HG03280 (cell line): ENCODE measurements around the gene INTS6.
A peak's percentile ranks its signal among the peaks of the same experiment; 100 is the strongest.
"Not testable (repeated sequence)": the region's sequence is repeated elsewhere in the genome, so short reads cannot be mapped to it uniquely, and the experiment has no call there.

Experiments used
- ATAC-seq: cut with Tn5 transposase; IDR thresholded peaks from one replicate; pipeline ENCODE4 v1.9.1; 2021; ENCODE audit warnings: mild to moderate bottlenecking, moderate library complexity; ENCODE audit not compliant: unreplicated experiment

INTS6 gene

DNA sequence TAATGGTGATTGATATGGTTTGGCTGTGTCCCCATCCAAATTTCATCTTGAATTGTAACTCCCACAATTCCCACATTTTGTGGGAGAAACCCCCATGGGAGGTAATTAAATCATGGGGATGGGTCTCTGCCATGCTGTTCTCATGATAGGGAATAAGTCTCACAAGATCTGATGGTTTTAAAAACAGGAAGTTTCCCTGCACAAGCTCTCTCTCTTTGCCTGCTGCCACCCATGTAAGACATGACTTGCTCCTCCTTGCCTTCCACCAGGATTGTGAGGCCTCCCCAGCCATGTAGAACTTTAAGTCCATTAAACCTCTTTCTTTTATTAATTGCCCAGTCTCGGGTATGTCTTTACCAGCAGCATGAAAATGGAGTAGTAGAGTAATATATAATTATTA is 37.5 kb downstream of the INTS6 start:
- not testable (repeated sequence) for ATAC-seq

DNA sequence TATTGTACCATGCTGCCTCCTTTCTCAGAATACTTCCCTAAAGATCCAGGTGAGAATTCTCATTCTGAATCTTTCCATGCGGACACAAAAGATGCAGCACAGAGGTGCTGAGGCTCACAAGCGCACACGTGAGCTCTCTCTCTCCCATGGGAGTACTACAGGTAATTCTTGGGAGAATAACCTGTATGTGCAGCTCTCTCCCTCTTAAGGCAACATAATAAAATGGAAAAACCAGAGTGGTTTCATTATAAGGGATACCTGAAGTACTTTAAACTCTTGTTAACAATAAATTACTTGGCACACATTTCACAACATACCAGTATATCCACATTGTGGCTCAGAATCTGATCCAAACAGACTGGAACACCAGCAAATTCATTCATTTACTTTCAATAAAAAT is 40.4 kb downstream of the INTS6 start:
- no peak for ATAC-seq

DNA sequence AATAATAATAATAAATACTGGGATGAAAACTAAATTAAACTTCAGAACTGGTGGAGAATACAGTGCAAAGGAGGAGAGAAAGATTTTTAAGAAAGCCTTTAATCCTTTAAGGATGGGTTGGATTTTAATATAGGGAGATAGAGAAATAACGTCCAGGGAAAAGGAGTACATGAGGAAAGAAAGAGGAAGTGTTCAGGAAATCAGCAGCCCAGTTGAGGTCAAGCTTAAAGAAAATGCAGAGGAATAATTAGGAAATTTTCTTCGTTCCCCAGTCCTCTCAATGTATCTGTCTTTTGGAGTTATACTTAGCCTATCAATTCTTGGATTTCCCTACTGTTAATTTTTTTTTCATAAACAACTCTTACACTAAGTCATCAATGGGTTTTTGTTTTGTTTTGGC is 47.7 kb downstream of the INTS6 start:
- ATAC-seq: no peak

DNA sequence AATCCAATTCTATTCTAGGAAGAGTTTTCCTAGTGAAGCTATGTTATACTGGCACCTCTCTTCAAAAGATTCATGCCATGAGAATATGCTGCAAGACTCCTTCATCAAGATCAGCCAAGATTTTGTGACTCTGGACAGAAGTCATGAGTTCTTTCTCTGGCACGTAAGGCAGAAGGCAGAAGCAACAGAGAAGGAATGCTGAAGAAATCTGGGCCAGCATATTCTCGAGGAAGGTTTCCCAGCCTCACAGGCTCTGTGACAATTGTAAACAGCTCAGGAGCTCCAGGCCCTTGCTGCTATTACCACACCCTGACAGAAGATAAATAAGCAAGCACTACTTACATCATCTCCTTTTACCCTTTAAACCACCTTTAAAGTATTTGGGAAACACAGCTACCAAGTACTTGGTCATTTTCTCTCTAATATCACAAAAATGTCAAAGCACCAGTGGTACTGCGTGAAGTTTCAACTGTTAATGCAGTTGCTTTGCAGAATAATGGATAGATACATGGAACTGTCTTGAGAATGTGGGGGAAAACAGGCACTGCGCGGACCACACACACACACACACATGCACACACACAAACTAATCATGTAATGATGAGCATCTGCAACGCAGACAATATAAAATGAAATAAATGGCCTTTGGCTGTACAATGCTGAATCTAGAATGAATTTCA is 55.4 kb downstream of the INTS6 start:
- no peak for ATAC-seq

DNA sequence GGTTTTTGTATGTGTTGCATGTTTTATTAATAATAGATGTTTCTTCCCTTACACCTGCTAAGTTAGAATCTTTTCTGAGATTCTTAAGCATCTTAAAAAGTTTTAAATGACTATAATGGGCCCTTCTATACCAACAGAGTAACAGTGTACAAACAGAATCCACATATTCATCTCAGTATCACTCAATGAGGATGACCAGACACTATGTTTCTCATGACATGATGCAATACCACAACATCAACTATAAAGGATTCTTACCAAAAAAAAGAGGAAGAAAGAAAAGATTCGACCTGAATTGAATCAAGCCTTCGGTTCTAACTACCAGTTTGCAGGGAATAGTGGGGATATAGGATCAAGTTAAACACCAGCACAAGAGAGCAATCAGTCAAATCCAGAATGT is 56.5 kb downstream of the INTS6 start:
- ATAC-seq: peak; percentile 74

DNA sequence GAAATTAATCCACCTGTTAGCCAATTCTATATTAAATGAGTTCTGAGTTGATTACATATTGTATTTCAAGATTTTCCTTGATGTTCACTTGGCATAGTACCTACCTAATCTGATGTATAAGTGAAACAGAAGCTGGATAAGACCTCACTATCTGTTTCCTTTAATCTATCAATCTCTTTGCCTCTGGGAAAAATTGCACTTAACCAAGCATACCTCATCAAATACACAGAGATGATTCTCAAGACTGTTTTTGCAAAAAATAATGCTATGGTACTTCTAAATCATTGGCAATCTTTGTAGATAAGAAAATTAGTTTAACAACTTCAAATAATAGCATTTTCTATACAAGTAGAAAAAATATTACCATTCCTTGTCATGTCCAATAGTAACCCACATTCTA is 58.1 kb downstream of the INTS6 start:
- ATAC-seq: no peak

DNA sequence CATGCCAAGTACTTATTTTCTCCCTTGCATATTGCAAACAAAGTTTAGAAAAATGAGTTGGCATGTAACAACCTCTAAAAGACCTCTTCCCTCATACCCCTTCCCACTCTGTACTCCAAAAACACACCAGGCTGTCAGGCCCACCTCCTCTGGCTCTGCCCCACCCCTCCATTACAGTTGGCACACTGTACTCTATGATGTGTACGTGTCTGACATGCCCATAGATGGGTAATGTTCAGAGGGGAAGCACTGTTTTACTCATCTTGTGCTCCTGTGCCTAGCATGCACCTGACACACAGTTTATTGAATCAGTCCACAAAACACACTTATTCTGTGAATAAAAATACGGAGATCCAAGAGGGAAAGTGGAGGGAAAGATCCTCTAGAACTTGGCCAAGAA is 67.7 kb downstream of the INTS6 start:
- ATAC-seq: no peak

DNA sequence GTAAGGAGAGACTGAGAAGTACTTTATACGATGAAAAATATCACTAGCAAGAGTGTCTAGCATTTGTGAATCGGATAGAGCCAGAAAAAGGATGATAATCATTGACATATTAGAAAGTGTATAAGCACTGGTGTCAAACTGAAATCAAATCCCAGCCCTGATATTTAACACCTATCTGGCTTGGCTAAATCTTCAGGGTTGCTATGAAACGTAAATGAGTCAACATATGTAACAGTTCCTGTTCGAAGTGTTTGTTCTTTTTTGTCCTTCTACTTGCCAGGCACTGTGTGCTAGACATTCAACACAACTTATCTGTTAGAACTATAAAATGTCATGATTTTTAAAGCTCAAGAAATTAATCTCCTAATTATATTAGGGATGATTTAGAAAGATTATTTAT is 72.6 kb downstream of the INTS6 start:
- ATAC-seq: no peak

DNA sequence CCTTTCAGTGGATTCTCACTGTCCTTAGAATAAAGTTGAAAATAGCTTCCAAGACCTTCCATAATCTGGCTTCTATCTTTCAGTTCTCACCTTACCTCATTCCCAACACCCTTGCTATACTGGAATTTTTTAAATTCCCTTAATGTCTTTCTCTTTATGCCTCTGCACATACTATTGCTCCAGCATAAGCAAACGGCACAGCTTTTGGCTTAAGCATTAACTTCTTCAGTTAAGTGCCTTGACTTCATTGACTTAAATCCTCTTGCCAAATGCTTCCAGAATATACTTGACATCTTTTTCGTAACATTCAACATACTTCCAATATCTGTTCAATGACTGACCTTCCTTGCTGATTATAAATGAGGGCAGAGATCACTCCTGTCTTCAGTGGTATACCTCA is 79.4 kb downstream of the INTS6 start:
- no peak for ATAC-seq

DNA sequence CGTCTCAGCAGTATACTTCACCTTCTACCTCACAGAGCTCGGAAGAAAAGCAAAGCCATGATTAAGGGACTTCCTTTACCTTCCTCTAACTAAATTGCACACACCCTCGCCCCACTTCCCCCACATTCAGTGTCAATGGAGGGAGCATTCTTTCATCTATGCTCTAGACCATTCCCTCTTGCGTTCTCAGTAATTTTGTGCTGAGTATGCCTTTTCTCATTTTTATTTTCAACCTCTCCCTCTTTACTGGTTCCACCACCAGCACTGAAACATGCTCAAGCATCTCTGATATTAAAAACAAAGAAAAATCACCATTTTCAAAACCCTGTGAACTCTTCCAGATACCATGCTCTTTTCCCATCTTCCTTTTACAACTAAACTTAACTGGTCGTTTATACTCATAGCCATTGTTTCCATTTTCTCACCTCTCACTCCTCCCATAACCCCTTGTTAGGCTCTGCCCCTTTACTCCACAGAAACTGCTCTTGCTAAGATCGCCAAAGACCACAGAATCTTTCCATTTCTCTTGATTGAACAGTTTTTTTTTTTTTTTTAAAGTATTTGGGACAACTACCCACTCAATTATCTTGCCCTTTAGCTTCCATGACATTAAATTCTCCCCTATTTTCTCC is 81.0 kb downstream of the INTS6 start:
- no peak for ATAC-seq

DNA sequence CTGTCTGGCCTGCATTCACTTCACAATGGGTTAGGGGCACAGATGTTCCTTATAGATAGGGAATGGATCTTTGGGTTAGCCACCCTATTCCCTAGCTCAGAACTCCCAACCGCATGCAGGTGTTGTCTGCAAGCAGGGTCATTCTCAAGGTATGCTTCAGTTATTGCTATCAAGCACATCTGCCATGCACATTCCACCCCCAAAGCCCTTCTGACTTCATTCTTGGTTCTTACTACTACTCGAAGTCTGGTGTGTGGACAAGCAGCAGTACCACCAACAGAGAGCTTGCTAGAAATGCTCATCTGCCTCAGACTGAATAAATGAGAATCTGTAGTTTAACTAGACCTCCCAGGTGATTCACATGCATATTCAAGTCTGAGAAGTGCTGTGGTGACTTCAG is 82.0 kb downstream of the INTS6 start:
- ATAC-seq: no peak

DNA sequence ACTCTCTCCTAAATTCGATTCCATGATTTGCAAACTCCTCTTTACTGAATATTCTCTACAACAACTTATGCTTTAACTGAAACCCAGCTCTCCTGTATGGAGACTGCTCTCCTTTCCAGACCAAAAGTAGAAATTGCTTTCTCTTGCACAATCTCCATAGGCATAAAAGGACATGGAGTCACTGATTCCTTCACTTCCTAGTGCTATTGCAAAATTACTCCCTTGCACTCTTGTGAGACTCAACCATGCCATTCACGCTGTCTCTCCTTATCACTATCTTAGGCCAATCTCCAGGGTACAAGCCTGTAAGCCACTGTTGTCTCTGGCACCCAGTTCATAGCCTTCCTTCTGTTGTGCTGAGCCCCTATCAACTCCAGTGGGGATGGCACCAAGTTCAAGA is 82.7 kb downstream of the INTS6 start:
- ATAC-seq: no peak

DNA sequence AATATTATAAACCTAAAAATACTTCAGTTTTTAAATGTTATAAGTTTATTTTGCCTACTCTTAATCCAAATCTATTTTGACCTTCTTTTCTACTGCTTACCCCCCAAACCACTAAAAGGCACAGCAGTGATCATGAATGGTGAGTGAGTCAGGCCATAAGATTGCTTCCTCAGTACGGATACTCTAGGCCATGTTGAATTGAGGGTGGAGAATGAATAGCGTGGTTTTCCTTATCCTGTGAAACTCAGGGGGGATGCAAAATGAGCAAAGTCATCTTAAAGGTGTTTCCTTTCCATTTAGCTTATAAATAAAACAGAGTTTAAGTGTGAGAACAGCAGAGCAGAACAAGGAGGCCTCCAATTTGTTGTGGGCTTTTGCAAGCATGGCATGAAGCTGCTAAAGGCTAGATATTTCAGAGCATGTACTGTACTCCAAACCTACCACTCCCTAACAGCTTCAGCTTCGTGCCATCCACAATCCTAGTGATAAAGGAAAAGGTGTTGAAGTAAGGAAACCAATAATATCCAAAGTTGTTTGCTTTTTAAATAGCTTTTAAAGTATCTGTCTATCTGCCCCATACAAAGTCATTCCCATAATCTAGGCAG is 88.3 kb downstream of the INTS6 start:
- no peak for ATAC-seq

DNA sequence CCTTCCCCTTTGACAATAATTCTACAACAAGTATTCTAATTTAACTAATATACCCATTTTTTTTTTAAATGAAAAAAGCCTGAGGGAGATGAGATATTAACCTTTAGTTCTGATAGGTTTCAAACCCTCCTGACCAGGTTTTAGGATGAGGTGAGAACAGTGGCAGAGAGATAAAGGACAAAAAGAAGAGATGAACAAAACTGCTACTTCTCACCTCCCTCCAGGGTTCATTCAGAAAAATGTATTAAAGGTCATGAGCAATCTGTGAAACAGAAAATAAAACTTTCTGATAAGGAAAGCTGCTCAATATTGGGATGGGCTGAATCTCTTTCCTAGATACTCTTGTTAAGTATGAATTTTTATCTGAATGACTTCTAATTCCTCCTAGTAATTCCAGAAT is 89.2 kb downstream of the INTS6 start:
- no peak for ATAC-seq

DNA sequence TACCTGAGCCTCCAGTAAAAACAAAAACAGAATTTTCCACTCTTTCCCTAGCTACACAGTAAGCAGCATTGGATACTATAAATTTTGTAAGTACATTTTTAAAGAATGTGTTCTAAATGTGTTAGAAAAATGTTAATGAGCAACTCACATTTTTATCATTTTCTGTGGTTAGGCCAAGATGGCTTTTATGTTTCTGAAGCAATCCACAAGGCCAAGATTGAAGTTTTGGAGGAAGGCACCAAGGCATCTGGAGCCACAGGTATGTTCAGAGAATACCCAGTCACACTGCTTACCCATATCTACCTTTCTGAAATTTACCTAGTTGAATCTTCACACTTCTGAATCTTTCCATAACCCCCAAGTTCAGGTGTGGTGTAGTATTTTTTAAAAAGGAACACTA is 91.7 kb downstream of the INTS6 start:
- no peak for ATAC-seq

DNA sequence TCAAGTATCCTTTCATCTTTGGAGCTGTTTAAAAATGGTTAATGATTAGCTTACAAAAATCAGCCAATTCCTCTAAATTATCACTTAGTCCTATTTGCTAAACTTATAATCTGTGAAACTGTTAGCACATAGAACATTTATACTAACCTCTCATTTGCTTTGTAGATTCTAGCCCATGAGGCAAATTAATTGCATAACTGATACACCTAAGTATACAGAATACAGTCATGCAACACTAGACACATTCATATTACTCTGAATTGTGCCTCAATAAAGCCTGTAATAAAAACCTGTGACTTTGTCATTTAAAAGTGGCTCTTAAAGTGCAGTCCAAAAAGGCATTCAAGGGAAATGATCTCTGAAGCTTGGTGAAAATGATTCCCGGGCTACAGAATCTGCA is 92.3 kb downstream of the INTS6 start:
- no peak for ATAC-seq

DNA sequence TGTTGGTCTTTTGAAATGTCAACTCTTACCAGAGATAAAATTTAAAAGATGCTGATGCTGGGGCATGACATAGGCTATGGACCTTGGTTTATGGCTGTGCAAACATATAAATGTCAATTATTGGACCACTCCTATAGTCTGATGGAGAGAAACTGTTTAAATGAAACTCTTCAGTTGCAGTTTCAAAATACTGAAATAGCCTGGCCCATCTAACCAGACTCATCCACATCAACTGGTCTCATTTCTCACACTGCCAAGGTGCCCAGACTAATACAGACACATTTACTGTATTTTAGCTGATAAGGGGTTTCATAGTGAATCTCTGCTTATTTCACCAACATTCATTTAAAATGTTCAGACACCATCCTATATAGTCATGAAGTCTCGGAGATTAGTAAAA is 93.5 kb downstream of the INTS6 start:
- ATAC-seq: no peak

DNA sequence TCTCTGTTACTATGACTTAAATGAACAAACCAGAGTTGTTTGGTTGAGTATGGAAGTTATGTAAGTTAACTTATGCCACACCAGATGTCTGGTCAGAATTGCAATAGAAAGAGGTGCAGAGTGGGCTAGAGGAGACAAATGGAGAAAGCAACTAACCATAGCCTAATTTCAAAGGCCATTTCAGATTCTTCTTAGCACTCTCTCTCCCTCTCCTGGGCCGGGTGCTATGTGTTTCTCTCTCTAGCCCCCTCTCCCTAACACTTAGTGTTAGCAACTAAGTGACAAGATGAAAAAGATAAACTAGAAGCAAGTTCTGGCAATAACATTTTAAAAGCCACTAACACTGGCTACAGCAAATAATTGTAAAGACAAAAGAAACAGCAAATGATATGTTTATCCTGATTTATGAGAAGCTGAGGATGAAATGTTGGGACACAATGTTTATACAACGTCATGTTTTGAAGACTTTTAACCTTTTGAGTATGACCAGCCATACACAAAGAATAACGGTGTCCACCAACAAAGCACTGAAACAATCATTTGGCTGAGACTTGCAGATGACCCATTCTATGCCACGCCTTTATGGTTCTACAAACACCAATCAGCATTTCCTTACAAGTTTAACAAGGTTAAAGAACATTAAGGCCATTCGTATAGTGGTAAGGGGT is 94.8 kb downstream of the INTS6 start:
- ATAC-seq: no peak

DNA sequence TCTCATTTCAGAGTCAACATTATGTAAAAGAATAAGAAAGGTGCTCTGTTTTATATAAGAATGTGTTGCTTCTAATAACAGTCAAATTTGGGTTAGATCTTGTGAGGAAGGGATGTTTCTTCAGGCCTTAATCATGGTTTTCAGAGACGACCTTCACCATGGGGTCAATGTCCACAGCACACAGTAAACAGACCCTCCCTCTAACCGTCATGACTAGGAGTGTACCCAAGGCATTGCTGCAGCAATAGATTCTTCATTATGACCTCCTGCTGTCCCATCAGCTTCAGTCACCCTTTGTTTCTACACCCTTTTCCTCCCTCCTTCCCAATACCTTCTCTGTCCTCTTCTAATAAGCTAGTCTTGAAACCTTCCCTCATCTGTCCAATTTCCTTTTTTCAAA is 97.6 kb downstream of the INTS6 start:
- ATAC-seq: no peak

DNA sequence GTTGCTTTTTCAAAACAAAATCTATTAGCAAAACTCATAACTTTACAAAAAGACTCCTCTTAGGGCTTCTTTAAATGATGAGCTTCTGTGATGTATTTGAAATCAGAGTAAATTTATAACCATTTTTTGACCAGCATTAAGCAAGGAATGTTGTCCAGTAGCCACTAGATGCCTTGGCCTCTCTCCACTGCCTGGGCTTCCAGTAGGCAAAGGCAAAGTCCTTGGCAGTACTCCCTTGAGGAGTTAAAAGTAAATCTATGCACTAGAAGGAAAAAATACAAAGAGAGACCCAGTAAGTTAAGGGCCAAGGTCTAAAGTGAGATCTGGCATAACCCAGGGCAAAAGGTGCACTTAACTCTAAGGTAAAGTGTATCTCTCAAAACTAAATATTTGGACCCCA is 103.8 kb downstream of the INTS6 start:
- ATAC-seq: no peak

DNA sequence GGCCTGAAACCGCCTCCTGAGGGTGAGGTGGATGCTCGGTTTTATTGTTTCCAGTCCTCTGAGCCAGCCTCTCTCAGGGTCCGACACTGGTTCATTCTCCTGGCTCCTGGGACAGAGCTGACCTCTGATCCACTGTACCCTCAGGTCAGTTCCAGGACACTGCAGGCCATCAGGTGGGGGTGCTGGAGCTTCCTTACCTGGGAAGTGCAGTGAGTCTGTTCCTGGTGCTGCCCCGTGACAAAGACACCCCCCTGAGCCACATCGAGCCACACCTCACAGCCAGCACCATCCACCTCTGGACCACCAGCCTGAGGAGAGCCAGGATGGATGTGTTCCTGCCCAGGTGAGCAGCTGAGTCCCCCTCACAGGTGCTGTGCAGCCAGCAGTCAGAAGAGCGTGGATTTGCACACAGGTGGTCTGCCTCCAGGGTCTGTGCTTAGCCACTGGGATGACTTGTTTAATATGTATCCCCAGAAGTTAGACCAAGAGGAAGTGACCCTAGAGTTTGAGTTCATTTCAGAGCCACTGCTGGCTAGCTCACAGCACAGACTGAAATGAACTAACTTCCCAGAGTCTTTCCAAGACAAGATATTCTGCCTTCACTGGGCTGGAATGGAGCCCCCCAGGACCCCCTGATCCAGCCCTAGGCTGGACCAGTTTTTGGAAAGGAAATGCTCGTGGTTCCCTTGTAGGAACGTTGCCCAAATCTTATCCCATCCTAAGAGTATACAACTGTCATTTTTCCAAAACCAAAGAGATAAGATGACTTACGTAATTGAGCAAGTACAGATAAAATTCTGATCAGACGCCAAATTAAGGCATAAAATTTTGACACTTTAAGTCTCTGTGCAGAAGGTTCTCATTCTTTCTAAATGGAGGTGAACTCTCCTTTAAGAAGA is 104.5 kb downstream of the INTS6 start:
- no peak for ATAC-seq
